Keratinocyte (primary cell): ENCODE data around the gene ZNRD2. TPM values are rescaled to one million over a fixed set of nuclear protein-coding genes. Genes with fewer than 3 reads are reported as not detected.

Source experiments
- DNase-seq: peaks from one replicate; pipeline ENCODE4 v3.0.0-alpha.2; 2011; ENCODE audit warnings: low read depth, missing footprints, low spot score
- FAIRE-seq: peaks from 2 replicates; lab custom pipeline; 2011; peaks lifted over from hg19 to GRCh38; lab: Jason Lieb, UNC
- H2AFZ ChIP-seq: 2 replicates; pipeline ENCODE4 v1.6.0; 2012; ENCODE audit warnings: low read length, control low read depth, inconsistent platforms; ENCODE audit not compliant: control insufficient read depth
- H3K27ac ChIP-seq: 2 replicates; pipeline ENCODE4 v1.5.1; 2011; ENCODE audit warnings: low read length; ENCODE audit not compliant: control insufficient read depth, insufficient read depth
- H3K27me3 ChIP-seq: 3 replicates; pipeline ENCODE4 v1.6.0; 2011; ENCODE audit warnings: low read length; ENCODE audit not compliant: control insufficient read depth, insufficient read depth; ENCODE audit errors: extremely low read depth
- H3K36me3 ChIP-seq, 2 experiments: 2 replicates in 1 of 2; 3 replicates in 1 of 2; pipeline ENCODE4 v1.5.1; 2011; ENCODE audit warnings: low read length in 2 of 2, mild to moderate bottlenecking in 1 of 2; ENCODE audit not compliant: control insufficient read depth in 2 of 2, insufficient read depth in 2 of 2; ENCODE audit errors: extremely low read depth in 1 of 2
- H3K4me1 ChIP-seq: 3 replicates; pipeline ENCODE4 v1.5.1; 2011; ENCODE audit warnings: low read length; ENCODE audit not compliant: control insufficient read depth, insufficient read depth; ENCODE audit errors: extremely low read depth
- H3K4me2 ChIP-seq: 3 replicates; pipeline ENCODE4 v1.6.0; 2011; ENCODE audit warnings: low read depth, low read length; ENCODE audit not compliant: control insufficient read depth, insufficient read depth; ENCODE audit errors: extremely low read depth
- H3K4me3 ChIP-seq, 3 experiments: fragments of 200-600 bp in 1 of 3; sonication (generic) in 1 of 3; 2 replicates in 2 of 3; 3 replicates in 1 of 3; pipeline ENCODE4 v1.5.1; 2011 to 2016; ENCODE audit warnings: low read length in 3 of 3, mild to moderate bottlenecking in 3 of 3, control low read depth in 2 of 3, inconsistent platforms in 1 of 3, low read depth in 1 of 3, mixed read lengths in 1 of 3, mixed run types in 1 of 3, moderate library complexity in 1 of 3; ENCODE audit not compliant: control insufficient read depth in 2 of 3, insufficient read depth in 2 of 3; ENCODE audit errors: extremely low read depth in 1 of 3
- H3K79me2 ChIP-seq: 2 replicates; pipeline ENCODE4 v1.6.0; 2012; ENCODE audit warnings: low read length; ENCODE audit not compliant: control insufficient read depth, insufficient read depth
- H3K9ac ChIP-seq: 3 replicates; pipeline ENCODE4 v1.6.0; 2011; ENCODE audit warnings: low read length; ENCODE audit not compliant: control insufficient read depth, insufficient read depth; ENCODE audit errors: extremely low read depth
- H3K9me1 ChIP-seq: 3 replicates; pipeline ENCODE4 v1.6.0; 2011; ENCODE audit warnings: low read length; ENCODE audit not compliant: control insufficient read depth, insufficient read depth; ENCODE audit errors: extremely low read depth
- H3K9me3 ChIP-seq: 2 replicates; pipeline ENCODE4 v1.5.1; 2012; ENCODE audit warnings: low read depth, low read length; ENCODE audit not compliant: control insufficient read depth
- H4K20me1 ChIP-seq: 3 replicates; pipeline ENCODE4 v1.6.0; 2011; ENCODE audit warnings: low read length; ENCODE audit not compliant: control insufficient read depth, insufficient read depth; ENCODE audit errors: extremely low read depth
- EZH2 ChIP-seq: IDR thresholded peaks from one replicate; pipeline ENCODE4 v1.6.1; 2012; ENCODE audit warnings: inconsistent platforms, mild to moderate bottlenecking, low read length, moderate library complexity
- dilution Hi-C: fragments of 300-500 bp; cut with MboI; formaldehyde crosslinking; loops from one replicate; pipeline ENCODE4 v1.7.0; 2020; ENCODE audit warnings: low sequenced_read_pairs; ENCODE audit not compliant: extremely low pct_ligation_motif_present
- polyA plus RNA-seq, 5 experiments: library from polyadenylated mRNA; depleted of rRNA in 3 of 5; stranded (reverse) in 3 of 5; stranded (forward) in 1 of 5; unstranded in 1 of 5; fragments of >200 nt; gene quantifications; 1 replicate in 1 of 5; 2 replicates in 3 of 5; 3 replicates in 1 of 5; pipeline versions ENCODE4 v1.2.1 to v1.2.3, GENCODE V29; 2011 to 2012; ENCODE audit warnings: missing spikeins in 2 of 5, low read depth in 1 of 5, low replicate concordance in 1 of 5
- TF ChIP-seq, protein P1 (sequence below), 3 experiments: IDR thresholded peaks in 1 of 3; conservative IDR thresholded peaks in 1 of 3; optimal IDR thresholded peaks in 1 of 3; 2 replicates in 2 of 3; 3 replicates in 1 of 3; pipeline versions ENCODE3 to v1.5.1; 2011; ENCODE audit warnings: low read length in 3 of 3, mild to moderate bottlenecking in 3 of 3, moderate library complexity in 2 of 3, control low read depth in 1 of 3, inconsistent platforms in 1 of 3; ENCODE audit not compliant: insufficient read depth in 2 of 3; ENCODE audit errors: extremely low read depth in 1 of 3

ZNRD2 gene
- polyA plus RNA-seq, 1 donor (not counting 4 experiments of a cell fraction or from before 2014, with no cell fraction given) = 33.6 TPM

DNA sequence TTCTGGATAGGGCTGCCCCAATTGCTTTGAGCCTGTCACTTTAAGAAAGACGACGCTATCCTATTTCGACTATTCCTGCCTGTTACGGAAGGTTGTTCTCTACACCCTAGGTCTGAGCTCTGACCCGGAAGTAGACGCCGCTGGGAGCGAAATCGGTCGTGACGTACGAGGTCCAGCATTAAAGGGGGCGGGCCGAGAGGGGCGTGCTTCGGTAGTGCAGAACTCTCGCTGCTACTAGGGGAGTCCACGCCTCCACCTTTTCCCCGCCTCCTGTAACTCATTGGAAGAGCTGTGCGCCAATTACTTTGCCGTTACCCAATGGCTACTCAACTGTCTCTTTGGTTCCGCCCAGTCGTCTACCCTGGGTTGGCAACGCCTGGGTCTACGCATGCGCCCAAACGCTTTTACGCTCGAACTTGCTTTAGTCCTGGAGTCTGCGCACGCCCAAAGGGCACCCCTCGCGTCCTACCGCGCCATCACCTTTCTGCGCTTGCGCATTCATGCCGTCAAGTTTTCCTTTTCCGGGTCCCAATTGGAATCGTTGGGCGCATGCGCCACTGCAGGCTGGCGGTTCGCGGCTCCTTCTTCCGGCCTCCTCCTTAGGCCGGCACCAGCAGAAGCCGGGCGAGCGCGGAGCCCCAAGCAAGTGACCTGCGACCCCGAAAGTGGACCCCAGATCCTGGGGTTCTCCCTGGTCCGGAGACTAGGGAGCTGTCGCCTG is 45.1 kb downstream of the ZNRD2 start, which contains the start of gene PCNX3:
PCNX3 (plus strand) TSS at position 548 of the 721 bp plus-strand sequence. CDS start 536 bp downstream, outside the sequence.
- peak within 1 kb of the TSS; percentile 85 to 96 (median 93) for H3K4me3 ChIP-seq
- no peaks in the 10 kb centered on the region for H3K9me3 ChIP-seq
- TF ChIP-seq, protein P1, sequence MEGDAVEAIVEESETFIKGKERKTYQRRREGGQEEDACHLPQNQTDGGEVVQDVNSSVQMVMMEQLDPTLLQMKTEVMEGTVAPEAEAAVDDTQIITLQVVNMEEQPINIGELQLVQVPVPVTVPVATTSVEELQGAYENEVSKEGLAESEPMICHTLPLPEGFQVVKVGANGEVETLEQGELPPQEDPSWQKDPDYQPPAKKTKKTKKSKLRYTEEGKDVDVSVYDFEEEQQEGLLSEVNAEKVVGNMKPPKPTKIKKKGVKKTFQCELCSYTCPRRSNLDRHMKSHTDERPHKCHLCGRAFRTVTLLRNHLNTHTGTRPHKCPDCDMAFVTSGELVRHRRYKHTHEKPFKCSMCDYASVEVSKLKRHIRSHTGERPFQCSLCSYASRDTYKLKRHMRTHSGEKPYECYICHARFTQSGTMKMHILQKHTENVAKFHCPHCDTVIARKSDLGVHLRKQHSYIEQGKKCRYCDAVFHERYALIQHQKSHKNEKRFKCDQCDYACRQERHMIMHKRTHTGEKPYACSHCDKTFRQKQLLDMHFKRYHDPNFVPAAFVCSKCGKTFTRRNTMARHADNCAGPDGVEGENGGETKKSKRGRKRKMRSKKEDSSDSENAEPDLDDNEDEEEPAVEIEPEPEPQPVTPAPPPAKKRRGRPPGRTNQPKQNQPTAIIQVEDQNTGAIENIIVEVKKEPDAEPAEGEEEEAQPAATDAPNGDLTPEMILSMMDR (optimal IDR thresholded peaks at IDR 0.05 in 1 of 3, IDR thresholded peaks at IDR 0.05 in 1 of 3, conservative IDR thresholded peaks at IDR 0.05 in 1 of 3; ENCODE audit: extremely low read depth in 1 of 3, insufficient read depth in 2 of 3, low read length in 3 of 3) = no peak
- TF ChIP-seq EZH2 = no peak
- peak within 1 kb of the TSS; percentile 88 for H3K4me2 ChIP-seq
- peak within 1 kb of the TSS; percentile 99 for H3K9ac ChIP-seq
- FAIRE-seq (peak; percentile 97), DNase-seq (peak; percentile 100)
- H3K36me3 ChIP-seq = peaks cover 29 to 43% of the 10 kb centered on the region in 2 experiments
- peaks cover 25% of the 10 kb centered on the region for H3K4me1 ChIP-seq
- no peaks in the 10 kb centered on the region for H3K27me3 ChIP-seq
- peak within 1 kb of the TSS; percentile 99 for H3K27ac ChIP-seq
- peak within 1 kb of the TSS; percentile 52 for H2AFZ ChIP-seq
- dilution Hi-C loops = no loop called here
- peaks cover 81% of the 10 kb centered on the region for H3K79me2 ChIP-seq
- H4K20me1 ChIP-seq = no peaks in the 10 kb centered on the region
- no peaks in the 10 kb centered on the region for H3K9me1 ChIP-seq

DNA sequence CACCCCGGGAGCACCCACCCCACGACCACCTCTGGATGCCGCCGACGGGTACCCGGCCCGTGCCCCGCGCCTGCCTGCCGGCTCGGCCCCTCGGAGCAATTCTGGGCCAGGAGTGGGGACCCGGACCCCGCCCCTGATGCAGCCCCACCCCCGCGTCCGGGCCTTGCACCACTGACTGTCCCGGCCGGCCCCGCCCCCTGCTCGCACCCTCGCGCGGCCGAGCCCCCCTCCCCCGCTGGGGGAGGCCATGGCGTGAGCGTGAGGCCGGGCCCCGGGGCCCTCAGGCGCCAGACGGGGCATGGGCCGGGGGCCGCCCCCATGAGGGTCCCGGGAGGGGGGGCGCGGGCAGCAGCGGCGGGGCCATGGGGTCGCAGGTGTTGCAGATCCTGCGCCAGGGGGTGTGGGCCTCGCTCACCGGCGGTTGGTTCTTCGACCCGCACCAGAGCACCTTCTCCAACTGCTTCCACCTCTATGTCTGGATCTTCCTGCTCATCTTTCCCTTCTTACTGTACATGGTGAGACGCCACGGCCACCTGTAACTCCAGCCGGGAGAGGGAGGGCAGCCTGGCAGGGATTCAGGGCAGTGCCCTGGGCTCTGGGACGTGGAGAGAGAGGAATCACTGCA is 45.8 kb downstream of the ZNRD2 start:
- Histone ChIP-seq H3K4me3 (peak overlapping the region; percentile 38 to 85 (median 81)), H4K20me1 (no peaks in the 10 kb centered on the region), H3K4me2 (peak overlapping the region; percentile 47), H3K4me1 (peaks cover 25% of the 10 kb centered on the region), H3K79me2 (peaks cover 76% of the 10 kb centered on the region), H3K9me3 (no peaks in the 10 kb centered on the region), H3K27ac (peak overlapping the region; percentile 80), H3K9ac (peak overlapping the region; percentile 86), H3K9me1 (no peaks in the 10 kb centered on the region), H3K27me3 (no peaks in the 10 kb centered on the region), H2AFZ (peak overlapping the region; percentile 43), H3K36me3 (peaks cover 35 to 44% of the 10 kb centered on the region in 2 experiments)
- TF ChIP-seq, protein P1 (optimal IDR thresholded peaks at IDR 0.05 in 1 of 3, IDR thresholded peaks at IDR 0.05 in 1 of 3, conservative IDR thresholded peaks at IDR 0.05 in 1 of 3; ENCODE audit: extremely low read depth in 1 of 3, insufficient read depth in 2 of 3, low read length in 3 of 3) = no peak
- TF ChIP-seq EZH2 = no peak
- DNase-seq (no peak), FAIRE-seq (no peak)
- dilution Hi-C loops = no loop called here
